Esophagus squamous epithelium (tissue), 4 donors: ENCODE data around the gene ARVCF.

Source experiments
- POLR2A ChIP-seq, 4 donors: fragments of 450-650 bp; IDR thresholded peaks; one replicate each; pipeline ENCODE4 v1.6.1; 2017; ENCODE audit warnings: antibody characterized with exemption in 4 of 4, mild to moderate bottlenecking in 4 of 4, moderate library complexity in 3 of 4
- TF ChIP-seq, protein P1 (sequence below), 6 experiments: fragments of 450-650 bp in 4 of 6; fragments of 200-600 bp in 2 of 6; sonication (generic) in 2 of 6; IDR thresholded peaks; one replicate each; pipeline ENCODE4 v1.5.1; 2016 to 2019; ENCODE audit warnings: antibody characterized with exemption in 6 of 6, mild to moderate bottlenecking in 4 of 6, moderate library complexity in 4 of 6

GRCh38 chr22:19998232-19998951, 18.2 kb downstream of the ARVCF start:
- no peak for TF ChIP-seq POLR2A (IDR thresholded peaks at IDR 0.05)
- TF ChIP-seq, protein P1, sequence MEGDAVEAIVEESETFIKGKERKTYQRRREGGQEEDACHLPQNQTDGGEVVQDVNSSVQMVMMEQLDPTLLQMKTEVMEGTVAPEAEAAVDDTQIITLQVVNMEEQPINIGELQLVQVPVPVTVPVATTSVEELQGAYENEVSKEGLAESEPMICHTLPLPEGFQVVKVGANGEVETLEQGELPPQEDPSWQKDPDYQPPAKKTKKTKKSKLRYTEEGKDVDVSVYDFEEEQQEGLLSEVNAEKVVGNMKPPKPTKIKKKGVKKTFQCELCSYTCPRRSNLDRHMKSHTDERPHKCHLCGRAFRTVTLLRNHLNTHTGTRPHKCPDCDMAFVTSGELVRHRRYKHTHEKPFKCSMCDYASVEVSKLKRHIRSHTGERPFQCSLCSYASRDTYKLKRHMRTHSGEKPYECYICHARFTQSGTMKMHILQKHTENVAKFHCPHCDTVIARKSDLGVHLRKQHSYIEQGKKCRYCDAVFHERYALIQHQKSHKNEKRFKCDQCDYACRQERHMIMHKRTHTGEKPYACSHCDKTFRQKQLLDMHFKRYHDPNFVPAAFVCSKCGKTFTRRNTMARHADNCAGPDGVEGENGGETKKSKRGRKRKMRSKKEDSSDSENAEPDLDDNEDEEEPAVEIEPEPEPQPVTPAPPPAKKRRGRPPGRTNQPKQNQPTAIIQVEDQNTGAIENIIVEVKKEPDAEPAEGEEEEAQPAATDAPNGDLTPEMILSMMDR (IDR thresholded peaks at IDR 0.05), result no peak
